H1 (cell line): Measurements from ENCODE around the gene TSTD2. TPM values are rescaled to one million over a fixed set of nuclear protein-coding genes. Genes with fewer than 3 reads are reported as not detected.

Experiments
- CTCF ChIA-PET: fragments of 300-600 bp; sonication (Branson Sonifier 250); formaldehyde crosslinking; loops from one replicate; lab custom pipeline; 2021; ENCODE audit not compliant: partially characterized antibody; lab: Charles Lee
- POLR2A ChIA-PET: fragments of 300-600 bp; sonication (Branson Sonifier 250); formaldehyde crosslinking; loops from one replicate; lab custom pipeline; 2021; ENCODE audit warnings: inconsistent platforms; ENCODE audit not compliant: partially characterized antibody; lab: Charles Lee
- DNase-seq, 2 experiments: peaks; one replicate each; pipeline versions ENCODE4 v3.0.0 to v3.0.0-alpha.2; 2010 to 2022; ENCODE audit warnings: low spot score in 2 of 2, low read depth in 1 of 2, mixed read lengths in 1 of 2
- FAIRE-seq: peaks from 2 replicates; lab custom pipeline; 2011; peaks lifted over from hg19 to GRCh38; lab: Jason Lieb, UNC
- H2AFZ ChIP-seq: 2 replicates; pipeline ENCODE4 v1.8.1; 2012; ENCODE audit warnings: low read length, inconsistent platforms
- H2AK5ac ChIP-seq: 2 replicates; pipeline ENCODE4 v1.6.1; 2013; ENCODE audit warnings: low read depth, low read length
- H2BK120ac ChIP-seq: replicated peaks from 2 replicates; pipeline ENCODE3; 2013; ENCODE audit warnings: low read depth, low read length, inconsistent platforms
- H2BK12ac ChIP-seq: 2 replicates; pipeline ENCODE4 v1.6.1; 2013; ENCODE audit warnings: low read depth, low read length
- H2BK15ac ChIP-seq: 2 replicates; pipeline ENCODE4 v1.6.1; 2013; ENCODE audit warnings: low read length
- H2BK20ac ChIP-seq: 2 replicates; pipeline ENCODE4 v1.6.1; 2013; ENCODE audit warnings: low read length
- H2BK5ac ChIP-seq: 2 replicates; pipeline ENCODE4 v1.6.1; 2013; ENCODE audit warnings: low read depth, low read length
- H3K14ac ChIP-seq: 2 replicates; pipeline ENCODE4 v1.6.1; 2013; ENCODE audit warnings: inconsistent platforms; ENCODE audit not compliant: insufficient read length
- H3K18ac ChIP-seq: 2 replicates; pipeline ENCODE4 v1.6.1; 2013; ENCODE audit warnings: low read length; ENCODE audit errors: extremely low read depth
- H3K23ac ChIP-seq: 2 replicates; pipeline ENCODE4 v1.6.1; 2013; ENCODE audit warnings: inconsistent platforms; ENCODE audit not compliant: insufficient read length
- H3K23me2 ChIP-seq: 2 replicates; pipeline ENCODE4 v1.6.1; 2013; ENCODE audit warnings: low read depth, low read length
- H3K27ac ChIP-seq: 2 replicates; pipeline ENCODE4 v1.6.1; 2011; ENCODE audit warnings: low read depth, low read length, inconsistent platforms
- H3K27me3 ChIP-seq, 4 experiments: replicated peaks in 1 of 4; 1 replicate in 1 of 4; 2 replicates in 3 of 4; pipeline versions ENCODE4 v1.6.1 to v1.8.1; 2011 to 2013; ENCODE audit warnings: low read length in 3 of 4, mild to moderate bottlenecking in 3 of 4, inconsistent platforms in 2 of 4, mixed read lengths in 2 of 4, moderate library complexity in 1 of 4; ENCODE audit not compliant: control insufficient read depth in 3 of 4, insufficient read depth in 3 of 4; ENCODE audit errors: extremely low read depth in 1 of 4
- H3K36me3 ChIP-seq, 4 experiments: 2 replicates each; pipeline versions ENCODE4 v1.6.1 to v1.8.1; 2011 to 2013; ENCODE audit warnings: mild to moderate bottlenecking in 4 of 4, low read length in 3 of 4, moderate library complexity in 2 of 4, control low read depth in 1 of 4, inconsistent platforms in 1 of 4; ENCODE audit not compliant: insufficient read depth in 4 of 4, control insufficient read depth in 2 of 4
- H3K4ac ChIP-seq: replicated peaks from 2 replicates; pipeline ENCODE3; 2013; ENCODE audit warnings: low read length, low read depth, mixed read lengths, inconsistent platforms; ENCODE audit not compliant: insufficient read length
- H3K4me1 ChIP-seq, 4 experiments: replicated peaks in 1 of 4; 1 replicate in 1 of 4; 2 replicates in 3 of 4; pipeline versions ENCODE4 v1.6.1 to v1.8.1; 2011 to 2013; ENCODE audit warnings: low read length in 3 of 4, inconsistent platforms in 2 of 4, mixed read lengths in 1 of 4; ENCODE audit not compliant: insufficient read depth in 4 of 4, control insufficient read depth in 3 of 4
- H3K4me2 ChIP-seq, 2 experiments: 2 replicates each; pipeline versions ENCODE4 v1.6.1 to v1.8.1; 2011 to 2013; ENCODE audit warnings: low read depth in 2 of 2, low read length in 2 of 2, control low read depth in 1 of 2, inconsistent platforms in 1 of 2, mild to moderate bottlenecking in 1 of 2; ENCODE audit not compliant: insufficient read depth in 1 of 2
- H3K4me3 ChIP-seq, 4 experiments: fragments of 200-600, 300-600 bp in 1 of 4; sonication (generic), shearing (Covaris generic), sonication (Bioruptor Twin) in 1 of 4; 2 replicates each; pipeline versions ENCODE4 v1.5.1 to v1.8.1; 2011 to 2016; ENCODE audit warnings: low read length in 4 of 4, low read depth in 3 of 4, control low read depth in 2 of 4, inconsistent platforms in 2 of 4, mild to moderate bottlenecking in 2 of 4, mixed read lengths in 1 of 4, moderate library complexity in 1 of 4; ENCODE audit not compliant: insufficient read depth in 2 of 4; ENCODE audit errors: extremely low read depth in 1 of 4
- H3K56ac ChIP-seq: replicated peaks from 2 replicates; pipeline ENCODE3; 2013; ENCODE audit warnings: low read depth, mild to moderate bottlenecking, mixed read lengths, low read length, inconsistent platforms; ENCODE audit not compliant: insufficient read length
- H3K79me1 ChIP-seq: 2 replicates; pipeline ENCODE4 v1.6.1; 2013; ENCODE audit warnings: low read depth, low read length, control low read depth
- H3K79me2 ChIP-seq, 2 experiments: 2 replicates each; pipeline versions ENCODE4 v1.6.1 to v1.8.1; 2012 to 2013; ENCODE audit warnings: low read length in 2 of 2, mild to moderate bottlenecking in 2 of 2, inconsistent platforms in 1 of 2; ENCODE audit not compliant: insufficient read depth in 2 of 2, control insufficient read depth in 1 of 2
- H3K9ac ChIP-seq, 4 experiments: replicated peaks in 1 of 4; 1 replicate in 1 of 4; 2 replicates in 3 of 4; pipeline versions ENCODE4 v1.6.1 to v1.8.1; 2011 to 2013; ENCODE audit warnings: low read depth in 3 of 4, low read length in 3 of 4, control low read depth in 2 of 4, mild to moderate bottlenecking in 2 of 4, moderate library complexity in 2 of 4, inconsistent platforms in 1 of 4; ENCODE audit errors: extremely low read depth in 1 of 4
- H3K9me3 ChIP-seq, 2 experiments: 2 replicates each; pipeline versions ENCODE4 v1.6.1 to v1.8.1; 2012 to 2013; ENCODE audit warnings: mild to moderate bottlenecking in 2 of 2, moderate library complexity in 2 of 2, control low read depth in 1 of 2, inconsistent platforms in 1 of 2, low read depth in 1 of 2, low read length in 1 of 2, mixed read lengths in 1 of 2; ENCODE audit not compliant: insufficient read depth in 2 of 2
- H4K20me1 ChIP-seq, 2 experiments: replicated peaks in 1 of 2; 2 replicates each; pipeline versions ENCODE3 to v1.8.1; 2011 to 2013; ENCODE audit warnings: inconsistent platforms in 2 of 2, low read length in 2 of 2, mild to moderate bottlenecking in 1 of 2; ENCODE audit not compliant: insufficient read depth in 2 of 2, control insufficient read depth in 1 of 2
- H4K5ac ChIP-seq: 2 replicates; pipeline ENCODE4 v1.6.1; 2013; ENCODE audit warnings: low read length, low read depth, mixed read lengths, inconsistent platforms; ENCODE audit not compliant: insufficient read length
- H4K8ac ChIP-seq: 2 replicates; pipeline ENCODE4 v1.8.0; 2013; ENCODE audit warnings: mild to moderate bottlenecking, moderate library complexity, low read length, inconsistent platforms; ENCODE audit not compliant: insufficient read depth; ENCODE audit errors: extremely low read depth
- H4K91ac ChIP-seq: replicated peaks from 2 replicates; pipeline ENCODE3; 2013; ENCODE audit warnings: low read length, mixed read lengths, inconsistent platforms; ENCODE audit not compliant: insufficient read length
- CREB1 ChIP-seq: IDR thresholded peaks from 2 replicates; pipeline ENCODE4 v1.6.1; 2012; ENCODE audit warnings: inconsistent platforms
- SUZ12 ChIP-seq: fragments of 200-600 bp; sonication (generic); IDR thresholded peaks from 2 replicates; pipeline ENCODE4 v1.6.1; 2012; ENCODE audit warnings: mild to moderate bottlenecking, inconsistent platforms, low read length, moderate library complexity, mixed read lengths
- WGBS, 2 experiments: shearing (Covaris generic) in 1 of 2; methylation state at CpG; one replicate each; pipeline versions ENCODE4 v1.1.6 to v1.1.7; 2013 to 2015; ENCODE audit warnings: low lambda C conversion rate in 2 of 2, mixed read lengths in 2 of 2, inconsistent platforms in 1 of 2, low coverage in 1 of 2, missing lambda C conversion rate in 1 of 2; ENCODE audit not compliant: insufficient replicate concordance in 2 of 2, insufficient coverage in 1 of 2, insufficient read length in 1 of 2; ENCODE audit errors: extremely low coverage in 1 of 2, missing lambda C conversion rate in 1 of 2; 5-methylcytosine and 5-hydroxymethylcytosine counted together
- polyA plus RNA-seq, 7 experiments: library from polyadenylated mRNA; depleted of rRNA in 3 of 7; stranded (reverse) in 5 of 7; unstranded in 2 of 7; fragments of >200 nt in 5 of 7; fragments of 200-250 nt in 2 of 7; gene quantifications; 1 replicate in 5 of 7; 2 replicates in 1 of 7; 4 replicates in 1 of 7; pipeline versions ENCODE4 v1.2.1 to v1.2.3, GENCODE V29; 2011 to 2013; ENCODE audit warnings: missing spikeins in 2 of 7, mixed read lengths in 2 of 7
- total RNA-seq: library from RNA; stranded (reverse); fragmentation: NEBNext Ultra II Directional; extraction: Animal tissue kit (Norgen Biotek cat#: 25700); gene quantifications from 2 replicates; pipeline ENCODE4 v1.2.1, GENCODE V29; 2021

The TSTD2 gene
- total and polyA plus RNA-seq, 2 of the 8 experiments (the other 6 are each of a cell fraction or from before 2014, with no cell fraction given), result 16.1 to 17.5 TPM

DNA sequence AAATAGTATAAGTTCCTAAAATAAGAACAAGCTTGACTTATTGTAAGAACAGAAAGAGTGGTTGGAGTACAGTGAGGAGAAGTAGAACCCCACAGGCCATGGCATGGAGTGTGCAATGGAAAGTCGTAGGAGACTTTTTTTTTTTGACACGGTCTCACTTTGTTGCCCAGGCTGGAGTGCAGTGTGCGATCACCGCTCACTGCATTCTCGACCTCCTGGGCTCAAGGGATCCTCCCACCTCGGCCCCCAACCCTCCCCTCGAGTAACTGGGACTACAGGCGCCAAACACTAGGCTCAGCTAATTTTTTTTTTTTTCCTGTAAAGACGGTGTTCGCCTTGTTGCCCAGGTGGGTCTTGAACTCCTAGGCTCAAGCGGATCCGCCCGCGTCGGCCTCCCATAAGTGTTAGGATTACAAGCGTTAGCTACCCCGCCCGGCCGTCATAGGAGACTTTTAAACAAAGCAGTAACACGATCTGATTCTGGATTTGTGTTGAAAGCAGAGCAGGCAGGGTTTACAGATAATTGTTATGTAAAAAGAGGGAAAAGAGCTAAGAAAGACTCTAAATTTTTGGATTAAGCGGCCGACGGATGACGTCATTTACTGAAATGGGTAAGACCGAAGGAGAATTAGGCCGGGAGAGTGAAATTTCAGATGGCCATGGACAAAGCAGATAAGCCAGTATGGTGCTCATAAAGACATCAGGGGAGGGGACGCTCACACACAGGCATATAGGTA lies 752 bp downstream of the TSTD2 start:
- Histone ChIP-seq H4K8ac (peak overlapping the region; percentile 96), H2BK12ac (peak overlapping the region; percentile 91; the same call in 1 of the 2 replicates), H3K79me1 (peaks cover 8% of the 10 kb centered on the region; the same call in 1 of the 2 replicates), H3K23ac (no peak overlapping the region), H2BK20ac (no peak overlapping the region), H2BK120ac (no peak overlapping the region), H2AFZ (0 out of 2 replicates have a peak overlapping the region, but pooled peaks have one; percentile 37), H2BK5ac (peak overlapping the region; percentile 97), H3K23me2 (peaks cover 5% of the 10 kb centered on the region), H3K14ac (no peak overlapping the region), H3K36me3 (no peaks in the 10 kb centered on the region), H3K4me3 (peak overlapping the region; percentile 70 to 91 (median 87)), H4K5ac (peak overlapping the region; percentile 49), H2BK15ac (no peak overlapping the region; the same call in 1 of the 2 replicates), H4K91ac (no peak overlapping the region), H3K4me1 (peaks cover 0 to 17% (median 4%) of the 10 kb centered on the region in 4 experiments; a peak in 6 of 7 replicates), H3K4ac (peak overlapping the region; percentile 91), H3K18ac (peak overlapping the region; percentile 79; the same call in 1 of the 2 replicates), H3K79me2 (peaks cover 29 to 80% of the 10 kb centered on the region in 2 experiments), H3K56ac (peak overlapping the region; percentile 52), H4K20me1 (peaks cover 11 to 12% of the 10 kb centered on the region in 2 experiments), H3K27me3 (no peaks in the 10 kb centered on the region), H3K9me3 (no peaks in the 10 kb centered on the region), H3K9ac (peak overlapping the region; percentile 75 to 98 (median 94)), H2AK5ac (no peak overlapping the region), H3K27ac (peak overlapping the region; percentile 98), H3K4me2 (peak overlapping the region; percentile 72 to 89)
- FAIRE-seq (no peak), DNase-seq (peak in 1 of 2 experiments; percentile 17)
- WGBS, 2 experiments, result 4% methylated on average over 27 of the region's 27 CpGs; no CpG with 5 or more reads in 1 of the 2 experiments
- ChIA-PET POLR2A (interaction anchor here (0.7 to 2.3 kb wide), 15 partner anchors 10 to 1014 kb away, joined by 3 to 9 read pairs (median 4); no protein-coding TSS in a partner anchor), CTCF (interaction anchor here (0.7 to 3.0 kb wide), 2 partner anchors 10 to 17 kb away, joined by 3 to 16 read pairs; no protein-coding TSS in a partner anchor)
- TF ChIP-seq SUZ12, result no peak
- TF ChIP-seq CREB1, result peak; percentile 66; the same call in 1 of the 2 replicates
